Measurements from ENCODE around the gene WDR19.

DNA sequence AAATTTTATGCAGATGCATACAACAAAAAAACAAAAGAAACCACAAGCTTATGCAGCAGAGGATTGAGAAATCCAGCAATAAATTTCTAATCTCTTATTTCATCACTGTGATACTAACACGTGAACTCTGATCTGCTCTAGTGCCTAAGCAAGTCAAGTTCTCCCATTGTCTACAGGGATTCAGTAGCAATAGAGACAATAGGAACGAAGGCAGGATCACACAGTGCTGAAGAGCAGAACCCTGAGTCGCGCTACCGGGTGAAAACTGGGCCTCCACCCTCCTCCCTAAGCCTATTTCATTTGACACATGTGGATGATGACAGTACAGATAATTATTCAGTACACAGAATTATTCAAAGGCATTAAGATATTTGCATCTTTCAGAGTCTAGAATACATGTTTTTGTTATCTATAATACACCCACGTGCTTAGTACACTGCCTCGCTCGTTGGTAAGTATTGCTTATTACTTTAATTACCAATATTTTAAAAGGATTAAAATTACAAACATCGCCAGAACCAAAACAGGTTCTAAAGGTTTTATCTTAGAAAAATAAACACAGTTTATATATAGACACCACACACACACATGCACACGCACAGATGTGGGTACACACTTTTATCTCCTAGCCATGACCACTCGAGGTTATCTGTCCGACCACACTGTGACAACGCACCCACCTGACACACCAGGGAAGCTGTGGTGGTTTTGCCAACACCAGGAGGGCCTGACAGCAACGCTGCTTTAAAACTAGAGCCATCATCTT is 123.8 kb downstream of the WDR19 start:
- TF ChIP-seq, protein P1, sequence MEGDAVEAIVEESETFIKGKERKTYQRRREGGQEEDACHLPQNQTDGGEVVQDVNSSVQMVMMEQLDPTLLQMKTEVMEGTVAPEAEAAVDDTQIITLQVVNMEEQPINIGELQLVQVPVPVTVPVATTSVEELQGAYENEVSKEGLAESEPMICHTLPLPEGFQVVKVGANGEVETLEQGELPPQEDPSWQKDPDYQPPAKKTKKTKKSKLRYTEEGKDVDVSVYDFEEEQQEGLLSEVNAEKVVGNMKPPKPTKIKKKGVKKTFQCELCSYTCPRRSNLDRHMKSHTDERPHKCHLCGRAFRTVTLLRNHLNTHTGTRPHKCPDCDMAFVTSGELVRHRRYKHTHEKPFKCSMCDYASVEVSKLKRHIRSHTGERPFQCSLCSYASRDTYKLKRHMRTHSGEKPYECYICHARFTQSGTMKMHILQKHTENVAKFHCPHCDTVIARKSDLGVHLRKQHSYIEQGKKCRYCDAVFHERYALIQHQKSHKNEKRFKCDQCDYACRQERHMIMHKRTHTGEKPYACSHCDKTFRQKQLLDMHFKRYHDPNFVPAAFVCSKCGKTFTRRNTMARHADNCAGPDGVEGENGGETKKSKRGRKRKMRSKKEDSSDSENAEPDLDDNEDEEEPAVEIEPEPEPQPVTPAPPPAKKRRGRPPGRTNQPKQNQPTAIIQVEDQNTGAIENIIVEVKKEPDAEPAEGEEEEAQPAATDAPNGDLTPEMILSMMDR (IDR thresholded peaks at IDR 0.05; ENCODE audit: extremely low read depth in 1 of 2, insufficient read depth in 1 of 2, low read depth in 1 of 2, low read length in 2 of 2), result no peak
- TF ChIP-seq POLR2A (IDR thresholded peaks at IDR 0.05; ENCODE audit: low read depth, low read length) (no peak), EZH2 (IDR thresholded peaks at IDR 0.05; ENCODE audit: borderline replicate concordance, low read depth, low read length, severe bottlenecking) (no peak), POLR2AphosphoS5 (IDR thresholded peaks at IDR 0.05; ENCODE audit: insufficient read depth, low read depth, low read length) (no peak), JUN (IDR thresholded peaks at IDR 0.05; ENCODE audit: borderline replicate concordance, insufficient read depth, insufficient read length, low read depth) (no peak), GATA2 (IDR thresholded peaks at IDR 0.05; ENCODE audit: insufficient read depth, insufficient read length, low read depth, low read length) (no peak), MYC (IDR thresholded peaks at IDR 0.05; ENCODE audit: low read depth, low read length) (no peak)
- TF ChIP-seq, protein P2, sequence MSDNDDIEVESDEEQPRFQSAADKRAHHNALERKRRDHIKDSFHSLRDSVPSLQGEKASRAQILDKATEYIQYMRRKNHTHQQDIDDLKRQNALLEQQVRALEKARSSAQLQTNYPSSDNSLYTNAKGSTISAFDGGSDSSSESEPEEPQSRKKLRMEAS (IDR thresholded peaks at IDR 0.05; ENCODE audit: insufficient read depth, insufficient read length), result no peak

Data from endothelial cell of umbilical vein (primary cell).